DOHH2 (cell line): ENCODE measurements around the gene FIBCD1.

Source experiments
- H3F3A ChIP-seq: fragments of 200-600 bp; sonication (generic), shearing (Covaris generic); 2 replicates; pipeline ENCODE4 v1.6.0; 2016; ENCODE audit warnings: antibody characterized with exemption, mild to moderate bottlenecking; ENCODE audit not compliant: control insufficient read depth, insufficient read depth
- H3K27ac ChIP-seq: fragments of 200-600 bp; sonication (generic); 2 replicates; pipeline ENCODE4 v1.5.1; 2014; ENCODE audit warnings: low read depth, mild to moderate bottlenecking, low read length, moderate library complexity
- H3K27me3 ChIP-seq: fragments of 200-600 bp; sonication (generic); 2 replicates; pipeline ENCODE4 v1.6.1; 2014; ENCODE audit warnings: mild to moderate bottlenecking, low read length, mixed read lengths; ENCODE audit not compliant: control insufficient read depth
- H3K36me3 ChIP-seq: fragments of 200-600 bp; sonication (generic); 2 replicates; pipeline ENCODE4 v1.6.1; 2014; ENCODE audit warnings: mild to moderate bottlenecking, low read length, moderate library complexity, mixed read lengths; ENCODE audit not compliant: control insufficient read depth
- H3K4me1 ChIP-seq: fragments of 200-600 bp; sonication (generic); 2 replicates; pipeline ENCODE4 v1.6.1; 2014; ENCODE audit warnings: mild to moderate bottlenecking, low read length, mixed read lengths; ENCODE audit not compliant: control insufficient read depth
- H3K4me2 ChIP-seq: fragments of 200-600 bp; sonication (generic); 2 replicates; pipeline ENCODE4 v1.6.0; 2014; ENCODE audit warnings: mild to moderate bottlenecking, low read length, moderate library complexity
- H3K4me3 ChIP-seq: fragments of 200-600 bp; sonication (generic); 2 replicates; pipeline ENCODE4 v1.5.1; 2014; ENCODE audit warnings: mild to moderate bottlenecking, low read length, mixed read lengths
- H3K79me2 ChIP-seq: fragments of 200-600 bp; sonication (generic); 2 replicates; pipeline ENCODE4 v1.6.1; 2014; ENCODE audit warnings: mild to moderate bottlenecking, low read length, mixed read lengths; ENCODE audit not compliant: control insufficient read depth
- H3K9me2 ChIP-seq: fragments of 200-600 bp; sonication (generic); replicated peaks from 2 replicates; pipeline ENCODE4 v1.6.1; 2014; ENCODE audit warnings: mild to moderate bottlenecking, low read length, mixed read lengths; ENCODE audit not compliant: control insufficient read depth
- H3K9me3 ChIP-seq: fragments of 200-600 bp; sonication (generic); 2 replicates; pipeline ENCODE4 v1.6.1; 2014; ENCODE audit warnings: antibody characterized with exemption, low read length, mixed read lengths; ENCODE audit not compliant: control insufficient read depth, insufficient read depth
- H4K20me1 ChIP-seq: fragments of 200-600 bp; sonication (generic); 2 replicates; pipeline ENCODE4 v1.6.0; 2014; ENCODE audit warnings: low read depth, mild to moderate bottlenecking, antibody characterized with exemption, low read length, moderate library complexity; ENCODE audit not compliant: control insufficient read depth, insufficient read depth
- EZH2phosphoT487 ChIP-seq: fragments of 200-600 bp; sonication (generic); IDR thresholded peaks from 2 replicates; pipeline ENCODE4 v1.6.1; 2017; ENCODE audit warnings: borderline replicate concordance, mild to moderate bottlenecking, antibody characterized with exemption, low read length, moderate library complexity, mixed read lengths
- TF ChIP-seq, protein P1 (sequence below): fragments of 200-600 bp; sonication (generic); IDR thresholded peaks from one replicate; pipeline ENCODE4 v1.5.1; 2014; ENCODE audit warnings: antibody characterized with exemption, mild to moderate bottlenecking, low read depth, low read length; ENCODE audit not compliant: poor library complexity, severe bottlenecking

FIBCD1 gene

DNA sequence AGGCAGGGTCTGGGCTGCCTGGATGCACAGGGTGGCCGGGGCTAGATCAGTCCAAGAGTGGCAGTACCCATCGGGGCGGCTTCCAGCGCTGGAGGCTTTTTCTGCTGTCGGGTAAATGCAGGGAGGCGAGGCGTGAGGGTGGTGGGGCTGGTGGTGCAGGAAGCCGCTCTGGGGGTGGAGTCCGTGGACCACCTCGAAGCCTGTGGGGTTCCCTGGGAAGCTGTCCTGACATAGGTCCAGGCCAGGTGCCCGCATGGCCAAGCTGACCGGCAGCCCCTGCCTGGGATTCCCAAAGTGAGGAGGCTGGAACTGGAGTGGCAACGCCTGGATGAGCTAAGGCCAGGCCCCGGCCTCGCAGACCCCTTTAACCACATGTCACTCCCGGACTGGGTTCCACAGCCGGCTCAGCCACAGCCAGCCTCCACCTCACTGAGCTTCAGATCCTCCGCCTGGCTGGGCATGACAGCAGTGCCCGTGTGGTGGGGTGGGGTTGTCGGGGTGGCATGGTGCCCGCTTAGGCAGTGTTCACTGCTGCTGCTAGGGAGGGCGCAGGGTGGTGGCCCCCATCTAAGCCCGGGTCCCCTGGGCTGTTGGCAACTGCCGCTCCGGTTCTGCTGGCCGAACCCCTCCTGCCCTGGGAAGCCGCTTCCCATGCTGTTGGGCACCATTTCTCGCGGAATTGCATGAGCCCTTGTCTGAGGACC is 41.0 kb downstream of the FIBCD1 start:
- Histone ChIP-seq H3K9me3 (no peaks in the 10 kb centered on the region), H3K4me1 (no peaks in the 10 kb centered on the region)

DNA sequence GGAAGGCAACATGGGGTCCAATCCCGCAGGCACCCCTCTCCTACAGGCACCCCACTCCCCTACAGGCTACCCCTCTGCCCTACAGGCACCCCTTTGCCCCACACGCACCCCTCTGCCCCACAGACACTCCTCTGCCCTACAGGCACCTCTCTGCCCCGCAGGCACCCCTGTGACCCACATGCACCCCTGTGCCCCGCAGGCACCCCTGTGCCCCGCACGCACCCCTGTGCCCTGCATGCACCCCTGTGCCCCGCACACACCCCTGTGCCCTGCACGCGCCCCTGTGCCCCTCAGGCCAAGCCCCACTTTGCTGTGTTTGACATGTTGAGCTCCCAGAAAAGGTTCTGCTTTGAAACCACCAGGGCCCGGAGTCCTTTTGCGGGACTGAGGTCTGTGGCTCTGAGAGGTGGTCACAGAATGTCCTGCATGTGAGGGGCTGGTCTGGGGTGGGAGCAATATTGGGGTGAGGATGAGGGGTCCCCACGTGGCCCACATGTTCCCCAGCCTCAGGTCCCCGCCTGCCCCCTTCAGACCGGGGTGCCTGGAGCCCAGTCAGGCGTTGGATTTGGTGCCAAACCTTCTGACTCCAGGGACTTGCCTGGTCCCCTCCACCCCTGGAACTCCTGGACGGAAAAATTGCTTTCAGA is 41.8 kb downstream of the FIBCD1 start:
- no peaks in the 10 kb centered on the region for H3K9me2 ChIP-seq
- H3K4me3 ChIP-seq: no peak overlapping the region
- H4K20me1 ChIP-seq: no peaks in the 10 kb centered on the region
- no peak overlapping the region for H3K4me2 ChIP-seq
- no peaks in the 10 kb centered on the region for H3K4me1 ChIP-seq
- no peak overlapping the region for H3K27ac ChIP-seq
- no peaks in the 10 kb centered on the region for H3F3A ChIP-seq
- H3K27me3 ChIP-seq: no peaks in the 10 kb centered on the region
- TF ChIP-seq EZH2phosphoT487: no peak
- TF ChIP-seq, protein P1, sequence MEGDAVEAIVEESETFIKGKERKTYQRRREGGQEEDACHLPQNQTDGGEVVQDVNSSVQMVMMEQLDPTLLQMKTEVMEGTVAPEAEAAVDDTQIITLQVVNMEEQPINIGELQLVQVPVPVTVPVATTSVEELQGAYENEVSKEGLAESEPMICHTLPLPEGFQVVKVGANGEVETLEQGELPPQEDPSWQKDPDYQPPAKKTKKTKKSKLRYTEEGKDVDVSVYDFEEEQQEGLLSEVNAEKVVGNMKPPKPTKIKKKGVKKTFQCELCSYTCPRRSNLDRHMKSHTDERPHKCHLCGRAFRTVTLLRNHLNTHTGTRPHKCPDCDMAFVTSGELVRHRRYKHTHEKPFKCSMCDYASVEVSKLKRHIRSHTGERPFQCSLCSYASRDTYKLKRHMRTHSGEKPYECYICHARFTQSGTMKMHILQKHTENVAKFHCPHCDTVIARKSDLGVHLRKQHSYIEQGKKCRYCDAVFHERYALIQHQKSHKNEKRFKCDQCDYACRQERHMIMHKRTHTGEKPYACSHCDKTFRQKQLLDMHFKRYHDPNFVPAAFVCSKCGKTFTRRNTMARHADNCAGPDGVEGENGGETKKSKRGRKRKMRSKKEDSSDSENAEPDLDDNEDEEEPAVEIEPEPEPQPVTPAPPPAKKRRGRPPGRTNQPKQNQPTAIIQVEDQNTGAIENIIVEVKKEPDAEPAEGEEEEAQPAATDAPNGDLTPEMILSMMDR: no peak
- no peaks in the 10 kb centered on the region for H3K79me2 ChIP-seq
- H3K36me3 ChIP-seq: no peaks in the 10 kb centered on the region
- no peaks in the 10 kb centered on the region for H3K9me3 ChIP-seq

More for the DNA sequence above, 41.0 kb downstream of the FIBCD1 start:
- H3K4me3 ChIP-seq: no peak overlapping the region
- H3K36me3 ChIP-seq: no peaks in the 10 kb centered on the region
- H3K27me3 ChIP-seq: no peaks in the 10 kb centered on the region
- no peaks in the 10 kb centered on the region for H3K9me2 ChIP-seq
- TF ChIP-seq, protein P1: no peak
- TF ChIP-seq EZH2phosphoT487: no peak
- no peaks in the 10 kb centered on the region for H4K20me1 ChIP-seq
- no peaks in the 10 kb centered on the region for H3F3A ChIP-seq
- no peak overlapping the region for H3K4me2 ChIP-seq
- H3K79me2 ChIP-seq: no peaks in the 10 kb centered on the region
- no peak overlapping the region for H3K27ac ChIP-seq

DNA sequence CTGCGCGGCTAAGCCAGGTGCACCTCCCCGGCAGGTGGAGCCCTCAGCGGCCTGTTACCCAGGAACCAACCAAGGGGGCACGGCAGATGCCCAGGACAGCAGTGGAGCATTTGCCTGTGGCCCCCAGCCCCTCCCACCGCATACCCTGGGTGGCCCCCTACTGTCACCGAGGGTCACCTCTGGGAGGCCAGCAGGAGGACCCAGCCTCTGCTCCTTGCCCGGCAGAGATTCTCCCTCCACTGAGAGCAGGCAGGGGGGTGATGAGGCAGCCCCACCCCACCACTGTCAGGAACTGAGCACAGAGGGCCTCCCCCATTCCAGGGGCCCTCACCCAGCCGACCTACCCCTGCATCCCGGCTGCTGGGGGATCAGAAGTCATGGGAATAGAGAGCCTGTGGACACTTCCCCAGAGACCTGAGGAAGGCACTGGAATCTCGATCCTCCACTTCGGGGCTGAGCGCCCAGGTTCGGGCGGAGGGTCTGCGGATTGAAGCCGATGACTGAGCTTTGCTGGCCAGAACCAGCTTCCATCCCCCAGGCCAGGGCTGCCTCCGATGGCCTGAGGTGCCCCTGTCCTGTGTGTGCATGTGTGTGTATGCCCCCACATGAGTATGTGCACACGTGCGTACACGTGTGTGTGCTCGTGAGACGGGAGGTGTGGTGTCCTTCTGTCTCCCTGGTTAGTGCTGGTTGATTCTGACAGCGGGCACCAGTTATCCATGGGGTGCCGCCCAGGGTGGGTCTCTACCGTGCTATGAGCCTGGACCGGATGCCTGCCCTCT is 42.6 kb downstream of the FIBCD1 start, which contains the start of gene QRFP:
QRFP (minus strand) TSS at position 580 of the 782 bp plus-strand sequence. CDS start 2,974 bp downstream, outside the sequence.
- no peak within 1 kb of the TSS for H3K4me3 ChIP-seq
- no peaks in the 10 kb centered on the region for H3F3A ChIP-seq
- H3K9me2 ChIP-seq: no peaks in the 10 kb centered on the region
- H3K36me3 ChIP-seq: no peaks in the 10 kb centered on the region
- H3K27ac ChIP-seq: no peak within 1 kb of the TSS
- no peak within 1 kb of the TSS for H3K4me2 ChIP-seq
- no peaks in the 10 kb centered on the region for H3K4me1 ChIP-seq
- H4K20me1 ChIP-seq: no peaks in the 10 kb centered on the region
- H3K9me3 ChIP-seq: no peaks in the 10 kb centered on the region
- no peaks in the 10 kb centered on the region for H3K27me3 ChIP-seq
- H3K79me2 ChIP-seq: no peaks in the 10 kb centered on the region
- TF ChIP-seq EZH2phosphoT487: no peak
- TF ChIP-seq, protein P1: no peak
